Activated effector memory CD4-positive, alpha-beta T cell treated with anti-CD3 and anti-CD28 coated beads, Interleukin-2, amount 50 U/mL, for 16 hours (primary cell): ENCODE results near the gene PHF2.

Experiments
- DNase-seq: peaks from one replicate; pipeline ENCODE4 v3.0.0-alpha.2; 2020

Gene PHF2

GRCh38 chr9:93669116-93669957 is 93.0 kb downstream of the PHF2 start:
- DNase-seq: peak; percentile 57

GRCh38 chr9:93669958-93670207 is 93.5 kb downstream of the PHF2 start:
- peak; percentile 56 for DNase-seq

GRCh38 chr9:93670208-93671019 is 94.0 kb downstream of the PHF2 start:
- DNase-seq: peak; percentile 61

DNA sequence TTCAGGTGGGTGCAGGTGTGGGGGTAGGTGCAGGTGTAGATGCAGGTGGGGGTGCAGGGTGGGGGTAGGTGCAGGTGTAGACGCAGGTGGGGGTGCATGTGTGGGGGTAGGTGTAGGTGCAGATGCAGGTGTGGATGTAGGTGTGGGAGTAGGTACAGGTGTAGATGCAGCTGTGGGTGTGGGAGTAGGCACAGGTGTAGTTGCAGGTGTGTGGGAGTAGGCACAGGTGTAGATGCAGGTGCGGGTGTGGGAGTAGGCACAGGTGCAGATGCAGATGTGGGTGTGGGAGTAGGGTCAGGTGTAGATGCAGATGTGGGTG is 94.6 kb downstream of the PHF2 start:
- peak; percentile 17 for DNase-seq

DNA sequence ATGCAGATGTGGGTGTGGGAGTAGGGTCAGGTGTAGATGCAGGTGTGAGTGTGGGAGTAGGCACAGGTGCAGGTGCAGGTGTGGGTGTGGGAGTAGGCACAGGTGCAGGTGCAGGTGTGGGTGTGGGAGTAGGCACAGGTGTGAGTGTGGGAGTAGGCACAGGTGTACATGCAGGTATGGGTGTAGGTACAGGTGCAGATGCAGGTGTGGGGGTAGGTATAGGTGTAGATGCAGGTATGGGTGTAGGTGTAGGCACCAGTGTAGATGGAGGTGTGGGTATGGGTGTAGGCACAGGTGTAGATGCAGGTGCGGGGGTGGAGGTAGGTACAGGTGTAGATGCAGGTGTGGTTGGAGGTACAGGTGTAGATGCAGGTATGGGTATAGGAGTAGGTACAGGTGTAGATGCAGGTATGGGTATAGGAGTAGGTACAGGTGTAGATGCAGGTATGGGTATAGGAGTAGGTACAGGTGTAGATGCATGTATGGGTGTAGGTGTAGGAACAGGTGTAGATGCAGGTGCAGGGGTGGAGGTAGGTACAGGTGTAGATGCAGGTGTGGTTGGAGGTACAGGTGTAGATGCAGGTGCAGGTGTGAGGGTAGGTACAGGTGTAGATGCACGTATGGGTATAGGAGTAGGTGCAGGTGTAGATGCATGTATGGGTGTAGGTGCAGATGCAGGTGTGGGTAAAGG is 96.1 kb downstream of the PHF2 start:
- DNase-seq: peak; percentile 25

DNA sequence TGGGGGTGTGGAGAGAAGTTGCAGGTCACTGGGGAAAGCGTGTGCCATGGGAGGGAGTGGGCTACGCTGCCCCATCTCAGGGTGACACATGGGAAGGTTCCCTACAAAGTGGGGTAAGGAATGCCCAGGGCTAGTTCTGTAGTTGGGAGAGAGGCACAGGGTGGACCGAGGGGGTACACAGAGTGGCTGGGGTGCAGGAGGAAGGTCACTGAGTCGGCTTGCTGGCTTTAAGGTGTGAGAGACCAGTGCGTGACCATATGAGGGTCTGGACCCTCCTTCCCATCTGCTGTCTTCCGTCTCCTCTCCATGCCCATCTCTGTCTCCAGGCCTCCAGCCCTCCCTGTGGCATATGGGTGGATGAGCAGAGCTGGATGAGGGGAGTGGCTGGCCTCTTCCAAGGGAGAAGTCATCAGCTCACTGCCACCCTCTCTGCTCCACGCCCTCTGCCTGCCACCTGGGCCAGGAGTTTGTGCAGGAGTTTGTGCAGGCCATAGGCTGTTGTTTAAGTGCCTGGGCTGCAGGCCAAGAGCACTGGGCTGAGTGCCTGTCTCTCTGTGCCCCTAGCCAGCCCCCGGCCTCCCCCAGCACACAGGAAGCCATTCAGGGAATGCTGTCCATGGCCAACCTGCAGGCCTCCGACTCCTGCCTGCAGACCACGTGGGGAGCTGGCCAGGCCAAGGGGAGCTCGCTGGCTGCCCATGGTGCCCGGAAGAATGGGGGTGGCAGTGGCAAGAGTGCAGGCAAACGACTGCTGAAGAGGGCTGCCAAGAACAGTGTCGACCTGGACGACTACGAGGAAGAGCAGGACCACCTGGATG is 96.8 kb downstream of the PHF2 start:
- peak; percentile 55 for DNase-seq

DNA sequence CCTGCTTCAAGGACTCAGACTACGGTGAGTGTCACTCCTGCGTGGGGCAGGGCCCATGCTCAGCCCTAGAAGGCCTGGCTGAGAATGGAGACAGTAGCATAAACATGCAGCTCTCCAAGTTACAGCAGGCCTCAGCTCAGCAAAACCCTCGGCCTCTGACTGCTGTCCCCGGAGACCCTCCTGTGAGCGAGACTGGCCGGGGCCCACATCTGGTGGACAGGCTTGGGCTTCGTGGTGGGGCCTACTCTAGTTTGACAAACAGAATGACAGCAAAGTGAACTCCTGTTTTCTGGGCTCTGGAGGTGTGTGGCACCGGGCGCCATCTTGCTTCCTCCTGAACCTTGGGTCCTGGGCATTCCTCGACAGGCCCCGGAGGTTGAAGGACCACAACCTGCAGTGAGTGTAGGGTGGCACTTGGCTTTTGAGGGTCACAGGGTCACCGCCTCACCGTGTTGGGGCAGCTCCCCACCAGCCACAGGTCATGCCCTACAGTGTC is 97.5 kb downstream of the PHF2 start:
- DNase-seq: no peak

DNA sequence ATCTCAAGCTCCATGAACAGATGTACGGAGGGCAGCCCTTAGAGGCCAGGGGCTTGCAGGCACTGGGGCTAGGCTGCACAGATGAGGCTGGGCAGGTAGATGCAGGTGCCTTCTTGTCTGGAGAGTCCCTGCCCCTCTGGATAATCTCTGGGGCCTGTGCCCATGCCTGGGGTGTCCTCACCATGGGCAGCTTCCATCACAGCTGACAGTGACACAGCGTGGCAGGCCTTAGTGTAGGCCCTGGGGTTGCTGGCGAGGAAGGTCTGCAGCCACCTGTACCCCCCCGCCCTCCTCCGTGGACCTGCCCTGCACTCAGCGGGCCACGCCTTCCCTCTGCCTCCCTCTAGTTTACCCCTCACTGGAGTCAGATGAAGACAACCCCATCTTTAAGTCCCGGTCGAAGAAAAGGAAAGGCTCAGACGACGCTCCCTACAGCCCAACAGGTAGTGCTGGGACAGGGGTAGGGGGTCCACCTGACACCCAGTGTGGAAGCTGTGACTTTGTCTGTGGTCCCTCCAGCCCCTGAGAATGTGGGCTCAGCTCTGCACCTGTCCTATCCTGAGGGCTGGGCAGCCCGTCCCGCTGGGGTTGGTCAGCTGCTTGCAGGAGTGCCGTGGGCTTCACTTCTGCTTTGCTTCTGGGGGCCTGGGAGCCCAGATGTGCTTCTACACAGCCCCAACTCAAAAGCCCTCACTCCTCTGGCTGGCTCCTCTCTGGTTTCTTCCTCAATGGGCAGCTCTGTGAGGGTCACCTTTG is 98.4 kb downstream of the PHF2 start:
- peak; percentile 52 for DNase-seq

GRCh38 chr9:93675336-93676150 is 99.2 kb downstream of the PHF2 start:
- peak; percentile 61 for DNase-seq

DNA sequence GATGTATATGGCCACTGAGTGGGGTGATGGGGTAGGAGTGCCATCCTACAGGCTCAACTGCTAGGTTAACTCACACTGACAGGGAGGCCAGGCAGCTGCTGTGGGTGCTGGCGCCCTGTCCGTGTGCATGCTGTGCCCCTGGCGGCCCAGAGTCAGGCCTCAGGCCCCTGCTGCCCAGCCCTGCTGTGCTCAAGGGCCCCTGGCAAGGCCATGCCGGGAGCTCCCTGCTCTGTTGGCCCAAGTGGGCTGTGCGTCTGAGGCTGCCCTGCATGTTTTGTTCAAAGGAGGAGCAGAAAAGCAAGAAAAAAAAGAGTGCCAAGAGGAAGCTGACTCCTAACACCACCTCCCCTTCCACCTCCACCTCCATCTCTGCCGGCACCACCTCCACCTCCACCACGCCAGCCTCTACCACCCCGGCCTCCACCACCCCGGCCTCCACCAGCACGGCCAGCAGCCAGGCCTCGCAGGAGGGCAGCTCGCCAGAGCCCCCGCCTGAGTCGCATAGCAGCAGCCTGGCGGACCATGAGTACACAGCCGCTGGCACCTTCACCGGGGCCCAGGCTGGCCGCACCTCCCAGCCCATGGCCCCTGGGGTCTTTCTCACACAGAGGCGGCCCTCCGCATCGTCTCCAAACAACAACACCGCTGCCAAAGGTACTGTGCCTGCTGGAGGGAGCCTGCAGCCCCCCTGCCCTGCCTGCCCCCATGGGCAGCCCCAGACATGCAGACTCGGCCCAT is 100.1 kb downstream of the PHF2 start:
- DNase-seq: peak; percentile 58

GRCh38 chr9:93677048-93677571 is 100.7 kb downstream of the PHF2 start:
- peak; percentile 47 for DNase-seq

- peak; percentile 41 for DNase-seq
These were observed 101.3 kb downstream of the PHF2 start for GRCh38 chr9:93677641-93678136.

DNA sequence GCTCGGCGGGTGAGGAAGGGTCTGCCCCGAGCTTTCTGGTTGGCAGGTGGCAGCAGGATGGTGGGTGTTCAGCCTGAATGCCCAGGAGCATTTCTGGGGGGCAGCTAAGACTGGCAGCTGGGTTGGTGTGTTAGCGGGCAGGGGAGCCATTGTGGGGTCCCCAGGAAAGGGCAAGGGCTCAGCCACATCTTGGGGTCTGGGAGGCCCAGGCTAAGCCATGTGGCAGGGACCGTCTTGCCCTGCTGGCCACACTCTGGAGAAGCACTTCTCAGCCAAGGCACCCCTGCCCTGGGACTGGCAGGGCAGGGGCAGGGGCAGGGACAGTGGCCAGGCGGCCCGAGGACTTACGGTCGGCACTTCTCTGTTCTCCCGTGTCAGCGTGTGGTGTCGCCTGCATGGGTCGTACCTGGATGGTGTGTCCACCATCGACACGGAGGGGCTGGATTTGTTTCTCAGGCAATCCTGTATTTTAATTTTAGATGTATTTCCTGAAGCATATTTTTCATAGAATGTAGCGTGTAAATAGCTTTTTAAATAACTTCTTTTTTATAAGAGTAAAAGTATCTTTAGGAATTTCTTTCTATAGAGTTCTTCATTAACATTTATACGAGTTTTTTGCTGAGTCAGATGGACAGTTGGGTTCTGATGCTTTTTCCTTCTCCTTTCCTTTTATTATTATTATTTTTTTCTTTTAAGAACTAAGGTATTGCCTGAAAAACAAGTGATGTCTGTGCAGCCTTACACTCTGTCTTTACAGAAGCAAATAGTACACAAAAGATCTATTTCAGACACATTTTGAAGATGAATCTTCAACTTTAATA is 102.0 kb downstream of the PHF2 start:
- DNase-seq: peak; percentile 57

GRCh38 chr9:93679536-93680442 is 103.4 kb downstream of the PHF2 start:
- DNase-seq: peak; percentile 57

- DNase-seq: peak; percentile 45
These were observed 104.3 kb downstream of the PHF2 start for GRCh38 chr9:93680443-93681268.

DNA sequence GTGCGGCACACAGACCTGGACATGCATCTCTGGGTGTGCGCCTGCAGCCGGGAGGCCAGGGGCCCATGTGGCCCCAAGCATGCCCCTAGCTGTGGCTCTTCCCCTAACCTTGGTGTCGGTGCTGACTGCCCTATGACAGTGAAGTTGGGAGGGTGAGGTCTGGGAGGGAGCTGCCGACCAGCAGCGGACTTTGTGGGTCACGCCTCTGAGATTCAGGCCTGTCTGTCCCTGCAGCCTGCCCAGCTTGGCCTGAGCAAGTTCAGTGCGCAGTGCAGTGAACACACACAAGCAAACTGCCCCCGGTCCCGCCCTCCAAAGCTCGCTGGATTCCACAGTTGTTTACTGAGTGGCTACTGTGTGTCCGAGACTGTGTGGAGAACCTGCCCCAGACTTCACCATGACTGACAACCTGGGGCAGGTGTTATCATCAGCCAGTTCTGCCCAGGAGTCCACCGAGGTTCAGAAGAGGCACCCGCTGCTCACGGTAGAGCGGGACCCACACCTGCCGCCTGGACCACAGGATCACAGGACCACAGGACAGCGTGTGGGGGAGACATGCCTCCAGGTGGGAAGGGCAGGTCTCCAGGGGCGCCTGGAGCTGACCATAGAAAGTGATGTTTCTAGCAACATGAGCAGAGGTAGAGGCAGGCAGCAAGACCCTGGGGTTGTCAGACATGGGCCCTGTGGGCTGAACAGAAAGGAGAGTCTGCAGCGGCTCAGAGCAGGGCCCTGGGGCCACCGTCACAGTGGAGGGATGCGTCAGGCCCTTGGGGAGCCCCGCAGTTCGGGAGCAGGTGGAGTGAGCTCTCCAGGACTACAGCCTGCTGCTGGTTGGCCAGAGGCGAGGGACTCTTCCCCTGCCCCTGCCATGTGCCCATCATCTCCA is 105.1 kb downstream of the PHF2 start:
- no peak for DNase-seq
